ENCODE data around the gene APBA1. TPM values are rescaled to one million over a fixed set of nuclear protein-coding genes. Genes with fewer than 3 reads are reported as not detected.

The APBA1 gene
- total and polyA plus RNA-seq, 10 donors = 0.41 to 28.2 (median 13.8) TPM

DNA sequence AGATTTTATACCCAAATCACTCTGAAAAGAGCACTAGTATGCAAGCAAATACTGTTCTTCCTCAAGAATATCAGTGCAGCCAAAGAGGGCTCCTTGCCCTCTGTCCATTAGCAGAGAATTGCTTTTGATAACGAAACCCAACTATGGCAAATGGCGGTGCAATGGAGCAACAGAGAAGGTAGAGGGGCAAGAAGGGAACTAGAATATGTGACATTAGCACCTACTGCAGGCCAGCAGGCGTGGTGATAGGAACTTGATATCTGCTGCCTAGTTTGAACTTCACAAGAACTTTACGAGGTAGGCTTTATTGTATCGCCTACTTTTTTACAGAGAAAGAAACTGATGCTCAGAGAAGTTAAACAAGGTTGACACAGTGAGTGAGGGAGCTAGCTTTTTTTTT is 66.1 kb downstream of the APBA1 start:
- Histone ChIP-seq H3K4me1 (no peaks in the 10 kb centered on the region), H3K27ac (no peak overlapping the region), H3K9me3 (no peaks in the 10 kb centered on the region), H3K27me3 (replicated peaks in 1 of 7) (no peaks in the 10 kb centered on the region), H3K36me3 (no peaks in the 10 kb centered on the region), H3K4me3 (no peak overlapping the region)
- TF ChIP-seq POLR2AphosphoS5 (IDR thresholded peaks at IDR 0.05) (no peak), CTCF (IDR thresholded peaks at IDR 0.05 in 8 of 11, conservative IDR thresholded peaks at IDR 0.05 in 3 of 11) (no peak), POLR2A (IDR thresholded peaks at IDR 0.05) (no peak)
- WGBS, 5 donors = 90 to 96% (median 91%) methylated on average over 5 of the region's 5 CpGs
- intact Hi-C loops (cut with DNase I; ENCODE audit: low total_unique reads) = no loop called here
- DNase-seq = no peak

GRCh38 chr9:69605406-69605805 is 66.8 kb downstream of the APBA1 start:
- WGBS, 5 donors = 72 to 89% (median 80%) methylated on average over 4 of the region's 4 CpGs
- Histone ChIP-seq H3K27ac (no peak overlapping the region), H3K27me3 (replicated peaks in 1 of 7) (no peaks in the 10 kb centered on the region), H3K36me3 (no peaks in the 10 kb centered on the region), H3K4me3 (no peak overlapping the region), H3K4me1 (no peaks in the 10 kb centered on the region), H3K9me3 (no peaks in the 10 kb centered on the region)
- intact Hi-C loops (cut with DNase I; ENCODE audit: low total_unique reads) = no loop called here
- DNase-seq = no peak
- TF ChIP-seq POLR2A (IDR thresholded peaks at IDR 0.05) = no peak
- TF ChIP-seq POLR2AphosphoS5 (IDR thresholded peaks at IDR 0.05) = no peak
- no peak for TF ChIP-seq CTCF (IDR thresholded peaks at IDR 0.05 in 8 of 11, conservative IDR thresholded peaks at IDR 0.05 in 3 of 11)

- Histone ChIP-seq H3K4me1 (no peaks in the 10 kb centered on the region), H3K36me3 (no peaks in the 10 kb centered on the region), H3K27ac (no peak overlapping the region), H3K9me3 (no peaks in the 10 kb centered on the region), H3K4me3 (no peak overlapping the region), H3K27me3 (replicated peaks in 1 of 7) (no peaks in the 10 kb centered on the region)
- DNase-seq = no peak
- intact Hi-C loops (cut with DNase I; ENCODE audit: low total_unique reads) = no loop called here
- TF ChIP-seq CTCF (IDR thresholded peaks at IDR 0.05 in 8 of 11, conservative IDR thresholded peaks at IDR 0.05 in 3 of 11) = no peak
- no peak for TF ChIP-seq POLR2A (IDR thresholded peaks at IDR 0.05)
- no peak for TF ChIP-seq POLR2AphosphoS5 (IDR thresholded peaks at IDR 0.05)
- 81 to 95% (median 88%) methylated on average over 10 of the region's 10 CpGs for WGBS, 5 donors
Observed at GRCh38 chr9:69604568-69605219, 67.5 kb downstream of the APBA1 start.

DNA sequence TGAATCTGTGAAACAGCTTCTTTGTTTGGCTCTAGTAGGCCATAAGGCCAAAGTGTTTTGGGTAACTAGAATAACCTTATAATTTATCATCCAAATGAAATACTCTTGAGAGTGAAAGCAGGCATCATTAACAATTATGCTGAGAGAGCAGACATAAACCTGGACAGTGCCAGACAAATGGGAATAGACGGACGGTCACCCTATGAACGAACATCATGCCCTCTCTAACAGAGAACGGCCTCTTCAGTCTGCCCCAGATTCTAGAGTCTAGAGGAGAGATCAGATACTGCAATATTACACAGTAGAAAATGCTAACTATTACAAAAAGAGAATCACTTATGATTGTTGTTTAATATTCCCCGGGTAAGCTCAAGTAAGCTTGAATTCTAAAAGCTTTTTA is 68.5 kb downstream of the APBA1 start:
- Histone ChIP-seq H3K4me3 (no peak overlapping the region), H3K27me3 (replicated peaks in 1 of 7) (no peaks in the 10 kb centered on the region), H3K36me3 (no peaks in the 10 kb centered on the region), H3K27ac (no peak overlapping the region), H3K9me3 (no peaks in the 10 kb centered on the region), H3K4me1 (no peaks in the 10 kb centered on the region)
- intact Hi-C loops (cut with DNase I; ENCODE audit: low total_unique reads) = no loop called here
- 74 to 90% (median 89%) methylated on average over 5 of the region's 5 CpGs for WGBS, 5 donors
- no peak for TF ChIP-seq CTCF (IDR thresholded peaks at IDR 0.05 in 8 of 11, conservative IDR thresholded peaks at IDR 0.05 in 3 of 11)
- TF ChIP-seq POLR2AphosphoS5 (IDR thresholded peaks at IDR 0.05) = no peak
- TF ChIP-seq POLR2A (IDR thresholded peaks at IDR 0.05) = no peak
- DNase-seq = no peak

Measured in spleen (tissue), 11 donors.